ENCODE results near the gene PIP4K2A. TPM values are rescaled to one million over a fixed set of nuclear protein-coding genes. Genes with fewer than 3 reads are reported as not detected.

The PIP4K2A gene
- total RNA-seq, 1 donor from 2014 or later: 101 TPM

GRCh38 chr10:22647244-22647643 lies 67.1 kb downstream of the PIP4K2A start:
- peaks cover 85% of the 10 kb centered on the region for H3K4me1 Mint-ChIP-seq
- intact Hi-C loops (cut with micrococcal nuclease): no loop called here
- H3K36me3 Mint-ChIP-seq (ENCODE audit: low read depth): peaks cover 27% of the 10 kb centered on the region

GRCh38 chr10:22646388-22646853 lies 68.0 kb downstream of the PIP4K2A start:
- Mint-ChIP-seq H3K4me3 (peak overlapping the region; percentile 90), H3K4me1 (peaks cover 84% of the 10 kb centered on the region), H3K27me3 (no peaks in the 10 kb centered on the region), H3K36me3 (ENCODE audit: low read depth) (peaks cover 31% of the 10 kb centered on the region), H3K27ac (peak overlapping the region; percentile 100), H3K9me3 (no peaks in the 10 kb centered on the region)
- intact Hi-C loops (cut with micrococcal nuclease): loop anchor here (1.0 kb wide), 2 partner anchors 9 to 16 kb away; no protein-coding TSS in a partner anchor
- DNase-seq: peak; percentile 75

More at GRCh38 chr10:22647244-22647643, 67.1 kb downstream of the PIP4K2A start:
- Mint-ChIP-seq H3K27ac (peak overlapping the region; percentile 100), H3K4me3 (peak overlapping the region; percentile 90), H3K9me3 (no peaks in the 10 kb centered on the region), H3K27me3 (no peaks in the 10 kb centered on the region)
- peak; percentile 63 for DNase-seq

- intact Hi-C loops (cut with micrococcal nuclease): no loop called here
- no peaks in the 10 kb centered on the region for H3K27me3 Mint-ChIP-seq
- H3K4me3 Mint-ChIP-seq: peak overlapping the region; percentile 29
- H3K4me1 Mint-ChIP-seq: peaks cover 63% of the 10 kb centered on the region
- H3K27ac Mint-ChIP-seq: peak overlapping the region; percentile 27
- no peaks in the 10 kb centered on the region for H3K9me3 Mint-ChIP-seq
- peaks cover 27% of the 10 kb centered on the region for H3K36me3 Mint-ChIP-seq (ENCODE audit: low read depth)
- peak; percentile 56 for DNase-seq
Measured at GRCh38 chr10:22644222-22644621, 70.2 kb downstream of the PIP4K2A start.

GRCh38 chr10:22643775-22644174 lies 70.6 kb downstream of the PIP4K2A start:
- no peaks in the 10 kb centered on the region for H3K9me3 Mint-ChIP-seq
- peaks cover 63% of the 10 kb centered on the region for H3K4me1 Mint-ChIP-seq
- peaks cover 26% of the 10 kb centered on the region for H3K36me3 Mint-ChIP-seq (ENCODE audit: low read depth)
- H3K27me3 Mint-ChIP-seq: no peaks in the 10 kb centered on the region
- H3K27ac Mint-ChIP-seq: peak overlapping the region; percentile 27
- intact Hi-C loops (cut with micrococcal nuclease): no loop called here
- H3K4me3 Mint-ChIP-seq: peak overlapping the region; percentile 29
- DNase-seq: peak; percentile 55

GRCh38 chr10:22643116-22643515 lies 71.3 kb downstream of the PIP4K2A start:
- H3K36me3 Mint-ChIP-seq (ENCODE audit: low read depth): peaks cover 26% of the 10 kb centered on the region
- peaks cover 56% of the 10 kb centered on the region for H3K4me1 Mint-ChIP-seq
- peak; percentile 48 for DNase-seq
- peak overlapping the region; percentile 65 for H3K27ac Mint-ChIP-seq
- intact Hi-C loops (cut with micrococcal nuclease): no loop called here
- H3K4me3 Mint-ChIP-seq: peak overlapping the region; percentile 33
- no peaks in the 10 kb centered on the region for H3K27me3 Mint-ChIP-seq
- no peaks in the 10 kb centered on the region for H3K9me3 Mint-ChIP-seq

GRCh38 chr10:22641743-22642142 lies 72.6 kb downstream of the PIP4K2A start:
- intact Hi-C loops (cut with micrococcal nuclease): no loop called here
- Mint-ChIP-seq H3K36me3 (ENCODE audit: low read depth) (peaks cover 32% of the 10 kb centered on the region), H3K4me3 (no peak overlapping the region), H3K27me3 (no peaks in the 10 kb centered on the region), H3K27ac (peak overlapping the region; percentile 56), H3K9me3 (peaks cover 3% of the 10 kb centered on the region), H3K4me1 (peaks cover 49% of the 10 kb centered on the region)
- no peak for DNase-seq

DNA sequence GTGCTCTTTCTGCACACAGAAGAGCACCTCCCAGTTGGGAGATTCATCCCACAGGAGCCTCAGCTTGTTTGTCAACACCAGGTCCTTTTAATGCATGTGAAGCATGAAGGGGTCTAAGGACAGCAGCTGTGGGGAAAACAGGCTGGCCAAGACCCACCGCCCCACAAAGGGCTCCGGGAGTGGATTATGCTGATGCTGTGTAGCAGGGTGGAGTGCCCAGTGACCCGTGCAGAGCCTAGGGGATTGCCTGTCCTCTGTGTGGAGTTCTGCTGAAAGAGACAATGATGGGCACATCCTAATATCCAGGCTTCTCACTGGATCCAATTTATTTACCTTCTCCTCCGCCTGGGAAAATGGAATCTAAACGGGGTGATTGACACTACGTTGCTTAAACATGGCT lies 74.0 kb downstream of the PIP4K2A start:
- Mint-ChIP-seq H3K27ac (no peak overlapping the region), H3K36me3 (ENCODE audit: low read depth) (peaks cover 38% of the 10 kb centered on the region), H3K4me3 (no peak overlapping the region), H3K27me3 (no peaks in the 10 kb centered on the region), H3K9me3 (peaks cover 3% of the 10 kb centered on the region), H3K4me1 (peaks cover 48% of the 10 kb centered on the region)
- intact Hi-C loops (cut with micrococcal nuclease): no loop called here
- no peak for DNase-seq

GRCh38 chr10:22638863-22639262 lies 75.5 kb downstream of the PIP4K2A start:
- Mint-ChIP-seq H3K27me3 (no peaks in the 10 kb centered on the region), H3K4me3 (no peak overlapping the region), H3K36me3 (ENCODE audit: low read depth) (peaks cover 39% of the 10 kb centered on the region), H3K9me3 (peaks cover 3% of the 10 kb centered on the region), H3K4me1 (peaks cover 50% of the 10 kb centered on the region), H3K27ac (no peak overlapping the region)
- no peak for DNase-seq
- intact Hi-C loops (cut with micrococcal nuclease): no loop called here

GRCh38 chr10:22637491-22637890 lies 76.9 kb downstream of the PIP4K2A start:
- Mint-ChIP-seq H3K4me1 (peaks cover 44% of the 10 kb centered on the region), H3K27me3 (no peaks in the 10 kb centered on the region), H3K27ac (no peak overlapping the region), H3K36me3 (ENCODE audit: low read depth) (peaks cover 33% of the 10 kb centered on the region), H3K4me3 (no peak overlapping the region), H3K9me3 (peaks cover 3% of the 10 kb centered on the region)
- intact Hi-C loops (cut with micrococcal nuclease): no loop called here
- no peak for DNase-seq

DNA sequence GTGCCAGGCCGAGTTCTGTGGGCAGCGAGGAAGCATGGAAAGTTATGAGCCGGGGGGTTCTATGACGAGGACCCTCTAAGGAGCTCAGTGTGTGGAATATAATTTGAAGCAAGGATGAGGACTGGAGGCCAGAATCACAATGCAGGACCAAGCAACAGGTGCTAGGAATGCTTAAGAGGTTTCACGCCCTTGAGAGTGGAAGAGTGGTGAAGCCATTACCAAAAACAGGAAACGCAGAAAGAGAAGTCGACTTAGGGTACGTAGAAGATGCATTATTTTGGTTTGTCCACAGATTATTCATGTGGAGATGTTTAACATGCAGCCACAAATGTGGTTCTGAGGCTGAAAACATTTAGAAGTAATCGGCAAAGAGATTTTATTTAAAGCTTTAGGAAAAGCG lies 78.7 kb downstream of the PIP4K2A start:
- intact Hi-C loops (cut with micrococcal nuclease): no loop called here
- H3K4me3 Mint-ChIP-seq: no peak overlapping the region
- H3K27me3 Mint-ChIP-seq: no peaks in the 10 kb centered on the region

GRCh38 chr10:22634606-22635459 lies 79.5 kb downstream of the PIP4K2A start:
- intact Hi-C loops (cut with micrococcal nuclease): loop anchor here (5.0 kb wide), 1 partner anchor 77 kb away; the partner anchor contains the start of gene PIP4K2A
- peak overlapping the region; percentile 17 for H3K27ac Mint-ChIP-seq
- H3K9me3 Mint-ChIP-seq: peaks cover 3% of the 10 kb centered on the region
- H3K27me3 Mint-ChIP-seq: no peaks in the 10 kb centered on the region
- peaks cover 27% of the 10 kb centered on the region for H3K36me3 Mint-ChIP-seq (ENCODE audit: low read depth)
- DNase-seq: no peak
- peaks cover 62% of the 10 kb centered on the region for H3K4me1 Mint-ChIP-seq
- no peak overlapping the region for H3K4me3 Mint-ChIP-seq

More for the DNA sequence above, 78.7 kb downstream of the PIP4K2A start:
- H3K27ac Mint-ChIP-seq: peak overlapping the region; percentile 17
- no peak for DNase-seq
- peaks cover 3% of the 10 kb centered on the region for H3K9me3 Mint-ChIP-seq
- peaks cover 54% of the 10 kb centered on the region for H3K4me1 Mint-ChIP-seq
- H3K36me3 Mint-ChIP-seq (ENCODE audit: low read depth): peaks cover 29% of the 10 kb centered on the region

- peaks cover 66% of the 10 kb centered on the region for H3K4me1 Mint-ChIP-seq
- H3K9me3 Mint-ChIP-seq: peaks cover 3% of the 10 kb centered on the region
- peaks cover 25% of the 10 kb centered on the region for H3K36me3 Mint-ChIP-seq (ENCODE audit: low read depth)
- no peak overlapping the region for H3K4me3 Mint-ChIP-seq
- H3K27ac Mint-ChIP-seq: peak overlapping the region; percentile 23
- H3K27me3 Mint-ChIP-seq: no peaks in the 10 kb centered on the region
- intact Hi-C loops (cut with micrococcal nuclease): loop anchor here (5.0 kb wide), 1 partner anchor 78 kb away; the partner anchor contains the start of gene PIP4K2A
- DNase-seq: no peak
Measured at GRCh38 chr10:22634093-22634492, 80.3 kb downstream of the PIP4K2A start.

GRCh38 chr10:22633528-22633927 lies 80.8 kb downstream of the PIP4K2A start:
- peaks cover 69% of the 10 kb centered on the region for H3K4me1 Mint-ChIP-seq
- DNase-seq: no peak
- H3K36me3 Mint-ChIP-seq (ENCODE audit: low read depth): peaks cover 25% of the 10 kb centered on the region
- intact Hi-C loops (cut with micrococcal nuclease): loop anchor here (5.0 kb wide), 1 partner anchor 79 kb away; the partner anchor contains the start of gene PIP4K2A
- no peak overlapping the region for H3K4me3 Mint-ChIP-seq
- H3K27ac Mint-ChIP-seq: no peak overlapping the region
- H3K27me3 Mint-ChIP-seq: no peaks in the 10 kb centered on the region
- peaks cover 3% of the 10 kb centered on the region for H3K9me3 Mint-ChIP-seq

- intact Hi-C loops (cut with micrococcal nuclease): loop anchor here (5.0 kb wide), 1 partner anchor 79 kb away; the partner anchor contains the start of gene PIP4K2A
- DNase-seq: no peak
- Mint-ChIP-seq H3K9me3 (peaks cover 3% of the 10 kb centered on the region), H3K36me3 (ENCODE audit: low read depth) (peaks cover 25% of the 10 kb centered on the region), H3K4me3 (no peak overlapping the region), H3K27ac (no peak overlapping the region), H3K4me1 (peaks cover 73% of the 10 kb centered on the region), H3K27me3 (no peaks in the 10 kb centered on the region)
Measured at GRCh38 chr10:22633106-22633505, 81.3 kb downstream of the PIP4K2A start.

Measured in activated CD4-positive, alpha-beta T cell treated with anti-CD3 and anti-CD28 coated beads, Interleukin-2, amount 10 ng/mL, durations not matched to agents 24 days and 14 days (primary cell).